Activated CD8-positive, alpha-beta memory T cell treated with anti-CD3 and anti-CD28 coated beads, Interleukin-2, amount 50 U/mL, for 4 hours (primary cell): Measurements from ENCODE around the gene FIBP.

Source experiments
- DNase-seq: peaks from one replicate; pipeline ENCODE4 v3.0.0-alpha.2; 2020

The FIBP gene

DNA sequence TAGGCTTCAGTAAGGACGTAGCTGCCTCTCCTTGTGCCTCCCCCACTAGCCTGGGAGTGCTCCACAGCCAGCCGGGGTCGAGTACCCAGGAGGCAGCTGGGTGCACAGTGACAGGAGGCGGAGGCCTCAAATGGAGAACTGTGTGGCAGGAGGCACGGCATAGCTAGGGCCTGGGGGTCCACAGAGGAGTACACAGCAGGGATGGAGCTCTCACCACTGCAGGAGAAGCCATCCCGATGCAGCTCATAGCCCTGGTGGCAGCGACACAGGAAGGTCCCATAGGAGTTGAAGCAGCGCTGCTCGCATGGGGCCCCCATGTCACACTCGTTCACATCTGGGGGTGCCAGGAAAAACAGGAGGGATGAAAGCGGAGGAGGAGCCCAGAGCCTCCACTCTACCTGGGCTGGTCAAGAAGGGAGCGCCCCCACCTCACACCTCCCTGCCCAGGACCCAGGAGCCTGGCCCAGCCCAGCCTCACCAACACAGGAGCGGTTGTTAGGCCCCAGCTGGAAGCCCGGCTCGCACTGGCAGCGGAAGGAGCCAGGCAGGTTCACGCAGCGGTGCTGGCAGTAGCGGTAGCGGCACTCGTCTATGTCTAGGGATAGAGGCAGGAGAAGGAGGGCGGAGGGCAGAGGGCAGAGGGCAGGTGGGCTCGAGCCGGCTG is 18.5 kb downstream of the FIBP start:
- DNase-seq, result no peak

DNA sequence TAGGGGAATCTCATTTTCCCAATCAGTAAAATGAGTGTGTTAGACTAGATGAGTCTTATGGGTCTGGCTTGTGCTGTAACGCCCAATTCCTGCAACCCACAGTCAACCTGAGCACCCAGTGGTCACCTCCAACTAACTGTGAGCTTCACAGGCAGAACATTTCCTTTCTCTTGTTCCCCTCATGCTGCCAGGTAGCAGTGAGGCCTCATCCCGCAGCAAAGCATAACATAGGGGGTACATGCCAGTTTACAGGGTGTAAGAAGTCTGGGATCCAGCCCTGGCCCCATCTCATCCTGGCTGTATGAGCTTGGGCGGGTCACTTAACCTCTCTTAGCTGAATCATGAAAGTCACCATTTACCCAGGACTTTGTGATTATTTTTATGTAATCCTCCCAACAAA is 19.4 kb downstream of the FIBP start:
- no peak for DNase-seq

DNA sequence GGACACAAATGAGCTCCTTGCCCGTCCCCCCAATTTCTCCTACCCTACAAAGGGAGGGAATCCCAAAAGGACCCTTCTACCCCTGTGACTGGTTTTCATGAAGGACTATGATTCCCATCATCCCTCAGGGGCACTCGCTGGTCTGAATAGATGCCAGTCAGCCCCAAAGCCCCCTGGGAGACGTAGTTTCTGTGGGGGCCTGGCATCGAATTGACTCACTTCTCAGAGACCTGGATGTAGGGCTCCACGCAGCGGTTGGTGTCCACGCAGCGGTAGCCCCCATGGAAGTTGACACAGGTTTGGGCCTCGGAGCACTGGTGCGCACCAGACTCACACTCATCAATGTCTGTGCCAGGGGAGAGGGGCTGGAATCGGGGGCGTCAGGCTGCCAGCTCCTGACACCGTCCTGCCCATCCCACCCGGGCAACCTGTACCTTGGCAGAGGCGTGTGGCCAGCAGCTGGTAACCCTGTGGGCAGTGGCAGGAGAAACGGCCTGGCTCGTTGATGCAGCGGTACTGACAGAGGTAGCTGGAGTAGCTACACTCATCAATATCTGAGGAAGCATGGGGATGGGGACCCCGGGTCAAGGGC is 20.1 kb downstream of the FIBP start:
- DNase-seq, result no peak

DNA sequence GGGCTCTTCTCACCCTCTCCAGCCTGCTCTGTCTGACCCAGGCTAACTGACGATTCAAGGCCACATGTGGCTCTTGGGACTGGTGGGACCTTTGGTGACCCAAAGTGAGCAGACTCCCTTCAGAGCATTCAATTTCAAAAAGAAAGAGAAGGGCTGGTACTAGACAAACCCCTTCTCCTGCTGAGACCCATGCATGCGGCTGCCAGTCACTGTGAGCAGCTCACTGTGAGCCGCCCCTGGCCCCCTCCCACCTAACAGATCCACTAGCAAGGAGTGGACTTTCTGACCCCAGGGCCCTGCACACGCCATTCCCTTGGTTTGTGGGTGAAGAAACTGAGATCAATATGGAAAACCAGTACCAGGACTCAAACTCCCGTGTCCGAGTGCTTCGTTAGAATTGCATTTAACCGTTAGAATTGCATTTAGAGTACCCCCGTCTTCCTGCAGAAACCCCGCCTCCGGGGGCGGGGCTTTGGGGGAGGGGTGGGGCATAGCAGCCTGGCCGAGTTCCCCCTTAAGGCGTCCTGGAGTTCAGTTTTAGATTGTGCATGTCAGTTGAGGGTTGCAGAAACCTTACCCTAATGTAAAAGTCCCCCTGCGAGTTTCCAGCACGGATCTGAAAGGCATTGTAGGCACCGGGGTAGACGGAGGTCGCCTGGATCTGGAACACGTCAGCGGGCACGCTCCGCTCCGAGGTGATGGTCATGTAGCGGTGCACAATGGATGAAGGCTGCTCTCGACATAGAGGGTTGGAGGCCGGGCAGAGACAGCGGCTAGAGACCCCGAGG is 20.8 kb downstream of the FIBP start:
- no peak for DNase-seq

DNA sequence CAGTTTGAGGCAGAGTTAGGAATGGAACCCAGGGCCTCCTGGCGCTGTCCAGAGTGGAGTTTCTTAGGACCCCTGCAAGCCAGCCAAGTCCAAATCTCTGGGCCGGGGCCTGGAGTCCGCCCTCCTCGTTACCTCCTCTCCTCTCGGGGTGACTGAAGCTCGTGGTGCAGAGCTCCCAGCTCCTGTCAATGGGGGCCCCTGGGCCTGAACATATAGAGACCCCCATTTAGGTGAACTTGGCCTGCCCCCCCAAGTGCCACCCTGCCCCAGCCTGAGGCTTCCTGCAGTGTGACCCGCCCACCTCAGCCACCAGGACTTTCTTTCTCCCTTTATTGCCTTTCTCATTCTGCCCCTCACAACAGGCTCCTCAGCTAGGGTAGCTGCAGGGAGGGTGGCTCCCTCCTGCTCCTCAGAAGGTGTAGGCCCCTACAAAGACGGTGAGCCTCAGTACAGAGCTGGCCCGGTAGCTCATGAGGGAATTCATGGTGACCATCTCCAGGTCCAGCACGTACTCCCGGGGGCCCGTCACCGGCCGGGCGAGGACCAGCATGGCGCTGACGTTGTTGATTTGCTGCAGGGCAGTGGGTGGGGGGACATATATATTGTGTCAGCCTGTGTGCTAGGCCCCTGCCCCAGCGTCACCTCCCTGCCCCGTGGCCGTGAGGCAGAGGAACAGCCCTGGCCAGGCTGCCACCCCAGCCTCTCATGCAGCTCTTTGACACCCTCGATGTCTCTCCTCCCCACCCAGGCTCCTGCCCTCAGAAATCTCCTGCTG is 21.6 kb downstream of the FIBP start:
- no peak for DNase-seq

DNA sequence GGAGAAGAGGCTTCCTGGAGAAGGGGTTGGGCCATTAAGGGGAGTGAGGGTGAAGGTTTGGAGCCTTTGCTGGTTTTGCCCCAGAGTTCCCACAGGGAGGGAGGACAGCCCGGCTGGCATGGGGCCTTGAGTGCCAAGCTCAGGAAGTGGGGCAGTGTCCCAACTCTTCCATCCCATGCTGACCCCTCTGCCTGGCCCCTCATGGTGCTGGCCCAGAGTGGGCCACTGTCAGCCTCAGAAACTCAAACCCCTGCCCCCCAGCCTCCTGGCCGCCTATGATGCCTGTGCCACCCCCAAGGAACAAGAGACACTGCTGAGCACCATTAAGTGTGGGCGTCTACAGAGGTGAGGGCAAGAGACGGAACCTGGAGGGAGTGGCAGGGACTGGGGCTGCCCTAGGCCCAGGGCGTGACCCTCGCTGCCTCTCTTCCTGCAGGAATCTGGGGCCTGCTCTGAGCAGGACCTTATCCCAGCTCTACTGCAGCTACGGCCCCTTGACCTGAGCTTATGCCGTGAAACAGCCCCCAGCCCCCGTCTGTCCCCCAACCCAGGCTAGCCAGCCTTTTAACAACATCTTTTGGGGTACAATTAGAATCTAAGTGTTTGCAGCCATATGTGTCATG is 22.6 kb downstream of the FIBP start:
- no peak for DNase-seq

DNA sequence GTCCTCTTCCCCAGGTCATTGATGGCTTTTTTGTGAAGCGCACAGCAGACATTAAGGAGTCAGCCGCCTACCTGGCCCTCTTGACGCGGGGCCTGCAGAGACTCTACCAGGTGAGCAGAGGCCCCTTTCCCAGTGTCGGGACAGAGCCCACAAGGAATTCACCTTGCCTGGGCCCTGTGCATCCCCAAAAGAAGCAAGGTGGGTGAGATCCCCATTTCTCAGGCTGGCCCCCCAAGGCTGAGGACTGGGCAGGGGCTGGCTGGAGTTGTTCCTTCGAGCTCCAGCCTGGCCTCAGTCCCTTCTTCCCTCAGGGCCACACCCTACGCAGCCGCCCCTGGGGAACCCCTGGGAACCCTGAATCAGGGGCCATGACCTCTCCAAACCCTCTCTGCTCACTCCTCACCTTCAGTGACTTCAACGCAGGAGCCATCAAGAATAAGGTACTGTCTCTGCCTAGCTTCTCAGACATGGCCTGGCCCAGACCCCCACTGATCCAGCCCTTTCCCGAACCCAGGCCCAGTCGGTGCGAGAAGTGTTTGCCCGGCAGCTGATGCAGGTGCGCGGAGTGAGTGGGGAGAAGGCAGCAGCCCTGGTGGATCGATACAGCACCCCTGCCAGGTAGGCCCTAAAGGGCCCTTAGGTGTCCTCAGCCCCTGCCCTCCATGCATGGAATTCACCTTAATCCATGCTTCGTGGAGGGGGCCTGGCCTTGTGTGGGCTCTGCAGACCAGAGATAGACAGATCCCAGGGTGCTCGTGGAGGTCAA is 23.4 kb downstream of the FIBP start:
- no peak for DNase-seq

DNA sequence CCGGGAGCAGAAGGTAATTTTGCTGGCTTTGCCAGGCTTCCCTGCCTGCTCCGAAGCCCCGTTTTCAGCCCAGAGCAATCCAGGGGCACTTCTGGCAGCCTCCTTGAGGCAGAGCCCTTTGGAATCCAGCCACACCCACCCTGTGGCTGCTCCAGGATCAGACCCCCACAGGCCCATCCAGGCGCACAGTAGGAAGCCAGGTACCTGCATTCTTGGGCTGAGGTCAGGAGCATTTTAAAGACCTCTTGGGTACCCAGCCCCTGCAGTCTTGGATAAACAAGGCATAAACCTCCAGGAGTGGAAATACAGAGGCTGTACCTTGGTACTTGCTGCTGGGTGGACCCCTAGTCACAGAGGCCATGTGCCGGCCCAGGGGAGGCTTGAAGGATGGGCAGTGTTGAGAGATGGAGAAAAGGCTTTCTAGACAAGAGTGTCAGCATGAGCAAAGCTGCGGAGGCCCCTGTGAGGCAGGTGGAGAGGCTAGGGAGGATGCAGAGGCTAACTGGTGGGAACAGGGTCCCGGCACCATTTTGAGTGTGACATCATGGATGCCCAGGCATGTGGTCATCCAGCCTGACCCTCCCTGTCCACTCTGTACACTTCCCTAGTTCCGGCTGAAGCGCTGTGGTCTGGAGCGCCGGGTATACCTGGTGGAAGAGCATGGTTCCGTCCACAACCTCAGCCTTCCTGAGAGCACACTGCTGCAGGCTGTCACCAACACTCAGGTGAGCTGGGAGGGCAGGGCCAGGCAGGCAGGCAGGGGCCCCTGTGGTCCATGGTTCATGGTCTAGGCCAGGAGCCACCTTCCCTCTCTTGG is 24.2 kb downstream of the FIBP start:
- no peak for DNase-seq

DNA sequence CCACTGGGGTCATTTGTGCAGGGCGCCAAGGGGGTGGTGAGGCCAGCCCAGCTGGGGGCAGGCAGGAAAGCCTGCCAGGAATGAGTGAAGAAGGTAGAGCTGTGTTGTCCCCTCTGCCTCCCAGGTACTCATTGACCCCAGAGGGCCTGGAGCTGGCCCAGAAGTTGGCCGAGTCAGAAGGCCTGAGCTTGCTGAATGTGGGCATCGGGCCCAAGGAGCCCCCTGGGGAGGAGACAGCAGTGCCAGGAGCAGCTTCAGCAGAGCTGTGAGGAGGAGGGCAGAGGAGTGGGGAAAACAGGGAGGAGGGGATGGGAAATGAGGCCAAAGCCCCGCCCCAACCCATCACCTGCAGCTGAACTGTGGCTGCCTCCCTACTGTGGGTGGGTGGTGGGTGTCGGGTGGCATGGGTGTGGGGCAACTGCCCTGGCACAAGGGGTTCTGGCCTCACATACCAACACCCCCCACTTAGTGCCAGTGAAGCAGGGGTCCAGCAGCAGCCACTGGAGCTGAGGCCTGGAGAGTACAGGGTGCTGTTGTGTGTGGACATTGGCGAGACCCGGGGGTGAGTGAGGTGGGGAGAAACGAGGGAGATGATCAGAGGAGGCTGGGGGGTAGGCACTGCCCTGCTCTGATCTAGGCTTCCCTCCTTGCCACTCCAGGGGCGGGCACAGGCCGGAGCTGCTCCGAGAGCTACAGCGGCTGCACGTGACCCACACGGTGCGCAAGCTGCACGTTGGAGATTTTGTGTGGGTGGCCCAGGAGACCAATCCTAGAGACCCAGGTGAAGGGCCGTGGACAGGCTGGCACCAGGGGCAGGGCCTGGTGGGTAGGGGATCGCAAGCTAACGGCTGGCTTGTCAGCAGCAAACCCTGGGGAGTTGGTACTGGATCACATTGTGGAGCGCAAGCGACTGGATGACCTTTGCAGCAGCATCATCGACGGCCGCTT is 25.1 kb downstream of the FIBP start:
- DNase-seq, result no peak

DNA sequence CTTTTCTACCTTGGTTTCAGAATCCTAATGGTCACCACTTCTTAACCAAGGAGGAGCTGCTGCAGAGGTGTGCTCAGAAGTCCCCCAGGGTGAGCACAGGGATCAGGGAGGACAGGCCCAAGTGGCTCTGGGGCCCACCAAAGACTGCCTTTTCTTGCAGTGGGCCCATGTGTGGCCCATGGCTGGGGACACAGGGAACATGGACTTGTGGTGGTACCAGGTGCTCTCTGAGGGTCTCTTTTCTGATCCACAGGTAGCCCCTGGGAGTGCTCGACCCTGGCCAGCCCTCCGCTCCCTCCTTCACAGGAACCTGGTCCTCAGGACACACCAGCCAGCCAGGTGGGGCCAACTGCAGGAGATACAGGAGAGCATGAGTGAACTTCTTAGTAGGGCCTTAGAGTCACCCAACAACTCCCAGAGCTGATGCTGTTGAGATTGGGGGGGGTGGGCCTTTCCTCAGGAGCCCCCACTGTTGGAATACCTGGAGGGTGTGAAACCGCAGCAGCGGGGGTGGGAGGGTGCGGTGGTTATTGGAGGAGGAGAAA is 26.0 kb downstream of the FIBP start:
- DNase-seq, result no peak

DNA sequence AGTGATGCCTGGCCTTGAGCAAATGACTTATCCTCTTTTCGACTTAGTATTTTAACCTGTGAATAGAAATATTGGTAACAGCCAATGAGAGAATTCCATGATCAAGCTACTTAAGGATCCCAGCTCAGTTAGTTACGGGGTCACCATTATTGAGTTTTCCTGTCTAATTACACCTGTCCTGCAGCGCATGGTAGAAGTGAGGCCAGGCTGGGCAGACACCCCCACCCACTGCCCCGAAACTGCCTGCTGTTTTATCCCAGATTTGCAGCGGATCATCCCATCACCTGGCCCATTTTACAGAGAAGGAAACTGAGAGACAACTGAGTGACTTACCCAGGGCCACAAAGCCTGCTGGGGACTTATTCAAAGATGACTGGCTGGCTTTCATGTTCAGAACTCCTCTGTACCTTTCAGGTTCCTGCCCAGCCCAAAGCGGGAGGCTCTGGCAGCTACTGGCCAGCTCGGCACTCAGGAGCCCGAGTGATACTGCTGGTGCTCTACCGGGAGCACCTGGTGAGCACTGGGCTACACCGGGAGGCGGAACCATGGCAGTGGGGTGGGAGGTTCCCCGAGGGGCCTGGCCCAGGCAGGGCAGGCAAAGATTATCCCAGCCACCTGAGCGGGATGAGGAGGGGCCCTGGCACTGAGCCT is 26.6 kb downstream of the FIBP start:
- DNase-seq, result no peak

DNA sequence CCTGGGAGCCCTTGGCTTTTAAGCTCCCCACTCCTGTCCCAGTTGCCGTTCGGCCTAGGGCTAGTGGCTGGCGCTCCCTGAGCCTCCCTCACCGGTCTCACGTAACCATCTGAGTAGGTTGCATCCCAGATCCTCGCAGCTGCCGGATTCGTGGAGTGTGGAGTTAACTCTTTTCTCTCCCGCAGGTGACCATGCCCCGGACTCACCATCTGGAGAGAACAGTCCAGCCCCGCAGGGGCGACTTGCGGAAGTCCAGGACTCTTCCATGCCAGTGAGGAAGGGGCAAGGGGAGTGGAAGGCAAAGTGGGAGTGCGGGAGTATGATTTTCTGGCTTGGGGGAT is 27.1 kb downstream of the FIBP start:
- no peak for DNase-seq

DNA sequence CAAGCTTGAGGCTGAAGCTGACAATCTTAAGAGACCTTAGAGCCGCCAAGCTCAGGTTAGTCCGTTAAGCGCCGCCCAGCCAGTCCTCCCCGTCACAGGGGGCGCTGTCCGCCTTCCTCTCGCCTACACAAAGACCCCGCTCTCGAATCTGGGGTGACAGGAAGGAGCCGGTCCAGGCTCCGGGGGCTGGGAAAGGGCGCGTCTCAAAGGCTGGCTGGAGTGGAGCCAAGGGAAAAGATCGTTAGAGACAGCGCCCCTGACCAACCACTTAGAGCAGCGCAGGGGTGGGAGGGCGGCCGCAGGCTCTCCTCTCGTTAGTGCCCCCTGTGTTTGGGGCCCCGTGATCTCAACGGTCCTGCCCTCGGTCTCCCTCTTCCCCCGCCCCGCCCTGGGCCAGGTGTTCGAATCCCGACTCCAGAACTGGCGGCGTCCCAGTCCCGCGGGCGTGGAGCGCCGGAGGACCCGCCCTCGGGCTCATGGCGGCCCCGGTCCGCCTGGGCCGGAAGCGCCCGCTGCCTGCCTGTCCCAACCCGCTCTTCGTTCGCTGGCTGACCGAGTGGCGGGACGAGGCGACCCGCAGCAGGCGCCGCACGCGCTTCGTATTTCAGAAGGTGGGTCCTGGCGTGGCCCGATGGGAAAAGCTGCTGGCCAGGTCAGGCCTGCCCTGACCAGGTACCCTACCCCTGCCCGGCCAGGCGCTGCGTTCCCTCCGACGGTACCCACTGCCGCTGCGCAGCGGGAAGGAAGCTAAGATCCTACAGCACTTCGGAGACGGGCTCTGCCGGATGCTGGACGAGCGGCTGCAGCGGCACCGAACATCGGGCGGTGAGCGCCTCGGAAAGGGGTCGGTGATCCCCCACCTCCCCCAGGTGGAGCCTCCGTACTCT is 27.8 kb downstream of the FIBP start, which contains the start of gene MUS81:
MUS81 (plus strand) TSS at position 156 of the 887 bp plus-strand sequence; CDS start at position 477, 321 bp downstream.
- peak; percentile 97 for DNase-seq

DNA sequence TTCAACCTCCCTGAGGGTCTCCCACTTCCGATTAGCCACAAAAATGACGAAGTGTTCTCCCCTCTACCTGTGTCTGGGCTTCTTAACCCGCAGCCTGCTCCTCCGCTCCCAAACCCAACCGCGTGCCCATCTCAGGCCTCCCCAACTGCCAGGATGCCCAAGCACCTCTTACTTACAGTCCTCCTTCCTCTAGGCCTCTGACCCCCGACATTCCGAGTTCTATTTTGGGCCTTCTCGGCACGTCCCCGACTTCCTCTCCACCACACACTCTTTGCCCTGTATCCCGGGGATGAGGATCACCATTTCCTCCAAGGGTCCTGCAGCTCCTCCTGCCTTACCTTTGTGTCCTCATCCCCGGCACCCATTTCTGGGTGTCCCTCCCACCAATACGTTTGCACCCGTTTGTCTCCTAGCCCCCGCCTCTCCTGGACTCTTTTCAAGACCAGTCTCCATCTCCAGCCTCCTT is 28.4 kb downstream of the FIBP start:
- no peak for DNase-seq

DNA sequence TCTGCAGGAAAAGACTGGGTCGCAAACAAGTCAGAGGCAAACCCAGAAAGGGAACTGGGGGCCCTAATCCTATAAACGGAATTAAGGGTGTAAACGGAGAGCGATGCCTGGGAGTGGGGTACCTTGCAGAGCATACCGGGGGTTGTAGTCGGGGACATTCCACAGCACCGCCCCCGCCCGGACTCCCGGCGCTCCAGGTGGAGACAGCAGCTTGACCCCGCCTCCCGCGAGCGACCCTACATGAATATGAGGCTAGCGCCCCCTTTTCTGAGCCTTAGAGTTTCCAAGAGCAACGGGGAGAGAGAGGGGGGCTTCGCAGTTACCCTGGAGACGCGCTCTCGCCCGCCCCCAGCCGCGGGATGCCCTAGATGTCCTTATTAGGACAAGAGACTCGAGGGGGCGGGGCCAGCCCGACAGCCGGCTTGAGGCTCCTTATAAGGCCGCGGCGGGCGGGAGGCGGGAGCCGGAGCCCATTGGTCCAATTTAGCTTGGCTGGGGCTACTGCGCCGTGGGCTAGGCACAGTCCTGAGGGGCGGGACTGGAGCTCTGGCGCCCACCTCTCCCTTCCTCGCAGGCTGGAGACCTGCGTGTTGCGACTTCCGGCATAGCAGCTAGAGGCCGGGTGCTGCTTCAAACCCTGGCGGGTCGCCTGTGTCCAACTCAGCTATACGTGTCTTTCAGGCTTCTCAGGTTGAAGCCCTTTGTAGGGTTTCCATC is 29.0 kb downstream of the FIBP start:
- DNase-seq, result peak; percentile 97

DNA sequence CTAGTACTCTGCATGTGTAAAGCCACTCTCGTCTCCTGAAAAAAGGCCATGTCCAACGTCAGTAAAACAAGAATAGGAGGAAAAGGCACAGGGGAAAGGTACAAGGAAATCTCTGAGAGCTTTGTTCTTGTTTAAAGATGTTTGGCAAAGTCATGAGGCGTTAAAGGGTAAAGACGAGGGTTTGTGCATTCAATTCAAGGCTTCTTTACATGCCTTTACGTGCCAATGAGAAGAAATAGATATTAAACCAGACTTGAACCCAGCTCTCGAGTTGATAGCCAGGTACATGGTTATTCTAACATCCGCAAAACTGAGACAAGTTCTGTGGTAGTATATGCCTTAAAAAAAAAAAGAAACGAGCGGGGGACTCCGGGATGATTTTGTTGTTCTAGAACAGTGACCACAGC is 29.6 kb downstream of the FIBP start:
- no peak for DNase-seq
